Heart left ventricle (tissue), 16 donors: ENCODE measurements around the gene ELL. TPM values are rescaled to one million over a fixed set of nuclear protein-coding genes. Genes with fewer than 3 reads are reported as not detected.

Source experiments
- ATAC-seq, 4 donors: fragments of 200-7000 bp; cut with Tn5 transposase; one replicate each; pipeline ENCODE4 v1.9.1; 2020 to 2022; ENCODE audit warnings: moderate library complexity in 4 of 4, mild to moderate bottlenecking in 3 of 4, moderate number of reproducible peaks in 1 of 4
- DNase-seq, 5 donors: peaks; one replicate each; pipeline ENCODE4 v3.0.0-alpha.2; 2020
- H3K27ac ChIP-seq, 12 donors: fragments of 200-600 bp; sonication (generic) in 4 of 12; one replicate each; pipeline versions ENCODE4 v1.5.0 to v1.8.0; 2016 to 2022; ENCODE audit warnings: mild to moderate bottlenecking in 2 of 12
- H3K27me3 ChIP-seq, 9 donors: fragments of 200-600 bp; sonication (generic) in 2 of 9; one replicate each; pipeline versions ENCODE4 v1.5.1 to v1.8.0; 2016 to 2022; ENCODE audit warnings: mild to moderate bottlenecking in 3 of 9
- H3K36me3 ChIP-seq, 9 donors: fragments of 200-600 bp; sonication (generic) in 2 of 9; one replicate each; pipeline versions ENCODE4 v1.5.0 to v1.8.0; 2018 to 2022; ENCODE audit warnings: mild to moderate bottlenecking in 2 of 9
- H3K4me1 ChIP-seq, 12 donors: fragments of 200-600 bp; sonication (generic) in 4 of 12; one replicate each; pipeline versions ENCODE4 v1.5.0 to v1.8.0; 2016 to 2022; ENCODE audit warnings: mild to moderate bottlenecking in 3 of 12
- H3K4me3 ChIP-seq, 12 donors: fragments of 200-600 bp; sonication (generic) in 4 of 12; one replicate each; pipeline versions ENCODE4 v1.5.0 to v1.8.0; 2017 to 2022; ENCODE audit warnings: mild to moderate bottlenecking in 9 of 12, moderate library complexity in 4 of 12
- H3K9me3 ChIP-seq, 12 donors: fragments of 200-600 bp; sonication (generic) in 4 of 12; one replicate each; pipeline versions ENCODE4 v1.5.0 to v1.8.0; 2016 to 2022; ENCODE audit warnings: mild to moderate bottlenecking in 1 of 12
- POLR2A ChIP-seq, 2 donors: fragments of 450-650 bp; IDR thresholded peaks; one replicate each; pipeline ENCODE4 v1.6.1; 2017; ENCODE audit warnings: antibody characterized with exemption in 2 of 2, mild to moderate bottlenecking in 2 of 2, moderate library complexity in 2 of 2
- WGBS, 4 donors: extraction: QIAGEN DNeasy Blood & Tissue Kit in 2 of 4; methylation state at CpG; one replicate each; pipeline versions ENCODE4 v1.1.5 to v1.1.7; 2013 to 2018; 5-methylcytosine and 5-hydroxymethylcytosine counted together
- intact Hi-C, 10 donors: fragments of 100-400 bp; cut with DNase I; formaldehyde crosslinking; loops; one replicate each; pipeline versions ENCODE4 v1.11.1 to v1.14.2; 2022
- polyA plus RNA-seq, 2 donors: library from polyadenylated mRNA; stranded (reverse); fragments of 200-250 nt; gene quantifications; one replicate each; pipeline ENCODE4 v1.2.3, GENCODE V29; 2013
- total RNA-seq, 9 donors: library from RNA; depleted of rRNA in 2 of 9; stranded (reverse); fragments of >200 nt in 2 of 9; fragmentation: NEBNext Ultra II Directional in 3 of 9; extraction: Animal tissue kit (Norgen Biotek cat#: 25700) in 3 of 9; gene quantifications; one replicate each; pipeline versions ENCODE4 v1.1.0 to v1.2.4, GENCODE V29; 2016 to 2023
- TF ChIP-seq, protein P1 (sequence below), 12 donors: fragments of 200-600 bp; sonication (generic) in 4 of 12; IDR thresholded peaks; one replicate each; pipeline versions ENCODE4 v1.5.0 to v1.8.0; 2018 to 2022; ENCODE audit warnings: antibody characterized with exemption in 12 of 12, mild to moderate bottlenecking in 5 of 12
- donor health status: ischemic (EF 13 %, LVEDD 7.1; RV severe dilation, severe dysfunction).
- donor health status: healthy with polysubstance abuse.
- donor health status: DM: no; HTN: yes; CAD: no.
- donor health status: DM: no; HTN: no; CAD: no.
- donor health status: ischemic (EF 25% LVEDD 6.9; RV normal size, moderate dysfunction).
- donor health status: ischemic (EF 25% LVEDD 5.7; RV mildly dilated, moderate dysfunction).
- donor health status: healthy.
- donor health status: DM: yes; HTN: yes; CAD: no.
- donor health status: ischemic (EF 35%, LVEDD 5.7; RV mildly dilated, moderate dysfunction).
- donor health status: nonischemic (EF 11% LVEDD 7.7; RV severe dilation, severe dysfunction).
- donor health status: DM: yes; HTN: yes; CAD: no.
- donor health status: PGD.
- donor health status: ischemic (EF 29% LVEDD 5.4; RV normal size, mild dysfunction).
- donor health status: nonischemic (EF 23%, LVEDD 6.1; RV moderate dilation, normal function).

Gene ELL
- total and polyA plus RNA-seq, 11 donors = 5.9 to 17.8 (median 7.3) TPM

DNA sequence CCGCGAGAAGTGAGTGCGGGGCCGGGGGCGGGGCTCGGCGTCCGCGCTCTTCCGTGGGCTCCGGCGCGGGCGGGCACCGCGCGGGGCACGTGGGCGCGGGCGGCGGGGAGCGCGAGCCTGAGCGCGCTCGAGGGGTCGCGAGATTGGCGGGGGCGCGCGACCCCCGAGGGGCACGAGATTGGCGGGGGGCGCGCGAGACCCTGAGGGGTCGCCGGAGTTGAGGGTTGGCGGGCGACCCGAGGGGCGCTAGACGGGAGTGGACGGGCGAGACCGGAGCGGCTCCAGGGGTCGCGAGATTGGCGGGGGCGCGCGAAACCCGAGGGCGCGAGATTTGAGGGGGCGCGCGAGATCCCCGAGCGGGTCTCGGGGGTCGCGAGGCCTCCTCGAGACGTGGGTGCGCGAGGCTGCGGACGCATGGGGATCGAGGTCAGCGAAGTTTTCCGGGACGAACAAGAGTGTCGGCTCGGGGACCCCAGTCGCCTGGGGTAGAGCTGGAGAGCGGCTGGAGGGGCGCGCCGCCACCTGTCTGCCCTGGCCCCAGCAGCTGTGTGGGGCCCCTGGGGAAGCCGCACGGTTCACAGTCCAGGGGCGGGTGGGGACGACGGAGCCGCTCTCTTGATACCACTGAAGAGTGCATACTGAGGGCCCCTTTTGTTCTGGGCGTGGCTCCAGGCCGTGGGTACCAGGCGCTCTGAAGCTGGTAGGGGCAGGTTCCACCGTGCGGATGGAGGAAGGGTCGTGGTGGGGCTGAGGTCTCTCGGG is 102.0 kb downstream of the ELL start:
- ATAC-seq (no peak), DNase-seq (peak in 4 of 5 donors; percentile 39 to 66 (median 47))
- H3K36me3 ChIP-seq = no peaks in the 10 kb centered on the region
- H3K4me3 ChIP-seq = peak overlapping the region; percentile 52 to 99 (median 80)
- H3K4me1 ChIP-seq = peaks cover 8 to 90% (median 64%) of the 10 kb centered on the region in 12 donors
- WGBS, 4 donors = 2 to 5% (median 4%) methylated on average over 51 to 97 of the region's 97 CpGs
- H3K27me3 ChIP-seq = peaks cover 0 to 22% (median 0%) of the 10 kb centered on the region in 9 donors
- H3K9me3 ChIP-seq = no peaks in the 10 kb centered on the region
- peak overlapping the region; percentile 86 to 100 (median 95) for H3K27ac ChIP-seq
- TF ChIP-seq, protein P1, sequence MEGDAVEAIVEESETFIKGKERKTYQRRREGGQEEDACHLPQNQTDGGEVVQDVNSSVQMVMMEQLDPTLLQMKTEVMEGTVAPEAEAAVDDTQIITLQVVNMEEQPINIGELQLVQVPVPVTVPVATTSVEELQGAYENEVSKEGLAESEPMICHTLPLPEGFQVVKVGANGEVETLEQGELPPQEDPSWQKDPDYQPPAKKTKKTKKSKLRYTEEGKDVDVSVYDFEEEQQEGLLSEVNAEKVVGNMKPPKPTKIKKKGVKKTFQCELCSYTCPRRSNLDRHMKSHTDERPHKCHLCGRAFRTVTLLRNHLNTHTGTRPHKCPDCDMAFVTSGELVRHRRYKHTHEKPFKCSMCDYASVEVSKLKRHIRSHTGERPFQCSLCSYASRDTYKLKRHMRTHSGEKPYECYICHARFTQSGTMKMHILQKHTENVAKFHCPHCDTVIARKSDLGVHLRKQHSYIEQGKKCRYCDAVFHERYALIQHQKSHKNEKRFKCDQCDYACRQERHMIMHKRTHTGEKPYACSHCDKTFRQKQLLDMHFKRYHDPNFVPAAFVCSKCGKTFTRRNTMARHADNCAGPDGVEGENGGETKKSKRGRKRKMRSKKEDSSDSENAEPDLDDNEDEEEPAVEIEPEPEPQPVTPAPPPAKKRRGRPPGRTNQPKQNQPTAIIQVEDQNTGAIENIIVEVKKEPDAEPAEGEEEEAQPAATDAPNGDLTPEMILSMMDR (IDR thresholded peaks at IDR 0.05) = no peak
- no peak for TF ChIP-seq POLR2A (IDR thresholded peaks at IDR 0.05)
- intact Hi-C loops = loop anchor here in 3 of 10 donors (5.0 to 10.0 kb wide), 5 partner anchors 135 to 405 kb away; partner anchors contain the start of genes JUND (in 1 of the 3) and RAB3A (in 1 of the 3)

- intact Hi-C loops = loop anchor here in 3 of 10 donors (5.0 to 10.0 kb wide), 5 partner anchors 134 to 404 kb away; partner anchors contain the start of genes JUND (in 1 of the 3) and RAB3A (in 1 of the 3)
- DNase-seq = peak; percentile 74 to 88 (median 84)
These were observed 102.6 kb downstream of the ELL start, which contains the start of gene SSBP4 for GRCh38 chr19:18419195-18419698. Gene SSBP4 (plus strand): TSS chr19:18419398. CDS start chr19:18419649, 251 bp downstream.

DNA sequence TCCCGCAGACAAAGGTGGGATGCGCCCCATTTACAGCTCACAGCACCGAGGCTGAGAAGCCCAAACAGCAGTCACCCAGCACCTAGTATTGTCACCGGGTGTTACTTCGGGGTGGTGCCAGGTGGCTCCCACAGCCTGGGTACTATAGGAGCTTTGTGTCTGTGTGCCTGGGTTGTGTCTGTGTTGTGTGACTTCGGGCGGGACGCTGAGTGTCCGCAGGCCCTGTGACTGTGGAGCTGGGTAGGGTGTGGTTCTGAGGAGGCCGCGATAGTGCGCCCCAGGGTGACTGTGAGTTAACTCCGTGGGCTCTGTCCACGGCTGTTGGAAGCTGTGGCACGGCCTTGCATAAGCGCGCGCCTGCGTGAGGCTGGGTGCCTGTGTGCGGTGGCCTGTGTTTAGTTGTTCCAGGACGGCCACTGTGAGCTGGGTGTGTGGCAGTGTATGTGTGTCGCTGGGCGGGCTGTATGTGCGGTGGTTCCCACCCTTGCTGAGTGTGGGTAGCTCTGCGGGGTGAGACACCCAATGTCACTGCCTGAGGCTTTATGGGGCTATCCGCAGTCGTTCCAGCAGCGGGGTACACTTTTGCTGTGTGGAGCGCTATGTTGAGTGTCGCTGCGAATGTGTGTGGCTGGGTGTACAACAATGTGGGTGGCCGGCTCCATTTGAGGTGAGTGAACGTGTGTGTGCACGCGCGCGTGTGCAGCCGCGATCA is 103.2 kb downstream of the ELL start:
- Histone ChIP-seq H3K36me3 (no peaks in the 10 kb centered on the region), H3K27ac (peak overlapping the region; percentile 89 to 100 (median 95)), H3K27me3 (peaks cover 0 to 22% (median 0%) of the 10 kb centered on the region in 9 donors), H3K9me3 (no peaks in the 10 kb centered on the region), H3K4me3 (peak overlapping the region; percentile 7 to 99 (median 80)), H3K4me1 (peaks cover 8 to 88% (median 64%) of the 10 kb centered on the region in 12 donors)
- ATAC-seq = peak in 2 of 4 donors; percentile 0 to 2
- no peak for TF ChIP-seq POLR2A (IDR thresholded peaks at IDR 0.05)
- TF ChIP-seq, protein P1 (IDR thresholded peaks at IDR 0.05) = no peak
- WGBS, 4 donors = 13 to 21% (median 15%) methylated on average over 25 to 39 of the region's 39 CpGs
- peak; percentile 52 to 77 (median 56) for DNase-seq
- intact Hi-C loops = loop anchor here in 3 of 10 donors (5.0 to 10.0 kb wide), 5 partner anchors 134 to 404 kb away; partner anchors contain the start of genes JUND (in 1 of the 3) and RAB3A (in 1 of the 3)

More at GRCh38 chr19:18419195-18419698, 102.6 kb downstream of the ELL start, which contains the start of gene SSBP4:
- no peaks in the 10 kb centered on the region for H3K9me3 ChIP-seq
- peaks cover 0 to 22% (median 0%) of the 10 kb centered on the region in 9 donors for H3K27me3 ChIP-seq
- H3K4me1 ChIP-seq = peaks cover 8 to 90% (median 69%) of the 10 kb centered on the region in 12 donors
- TF ChIP-seq, protein P1 (IDR thresholded peaks at IDR 0.05) = peak in 8 of 12 donors; percentile 14 to 69 (median 45)
- TF ChIP-seq POLR2A (IDR thresholded peaks at IDR 0.05) = peak in 1 of 2 donors; percentile 50
- no peaks in the 10 kb centered on the region for H3K36me3 ChIP-seq
- 0 to 1% (median 1%) methylated on average over 16 to 80 of the region's 80 CpGs for WGBS, 4 donors
- peak in 2 of 4 donors; percentile 10 to 22 for ATAC-seq
- peak within 1 kb of the TSS; percentile 89 to 100 (median 95) for H3K27ac ChIP-seq
- H3K4me3 ChIP-seq = peak within 1 kb of the TSS; percentile 52 to 99 (median 80)
